Endothelial cell of hepatic sinusoid (primary cell): ENCODE measurements around the gene MAP1A.

ENCODE experiments used
- in situ Hi-C: cut with HindIII; loops from 2 replicates; pipeline ENCODE4 v1.10.0; 2017; ENCODE audit warnings: low sequenced_read_pairs

Gene MAP1A

DNA sequence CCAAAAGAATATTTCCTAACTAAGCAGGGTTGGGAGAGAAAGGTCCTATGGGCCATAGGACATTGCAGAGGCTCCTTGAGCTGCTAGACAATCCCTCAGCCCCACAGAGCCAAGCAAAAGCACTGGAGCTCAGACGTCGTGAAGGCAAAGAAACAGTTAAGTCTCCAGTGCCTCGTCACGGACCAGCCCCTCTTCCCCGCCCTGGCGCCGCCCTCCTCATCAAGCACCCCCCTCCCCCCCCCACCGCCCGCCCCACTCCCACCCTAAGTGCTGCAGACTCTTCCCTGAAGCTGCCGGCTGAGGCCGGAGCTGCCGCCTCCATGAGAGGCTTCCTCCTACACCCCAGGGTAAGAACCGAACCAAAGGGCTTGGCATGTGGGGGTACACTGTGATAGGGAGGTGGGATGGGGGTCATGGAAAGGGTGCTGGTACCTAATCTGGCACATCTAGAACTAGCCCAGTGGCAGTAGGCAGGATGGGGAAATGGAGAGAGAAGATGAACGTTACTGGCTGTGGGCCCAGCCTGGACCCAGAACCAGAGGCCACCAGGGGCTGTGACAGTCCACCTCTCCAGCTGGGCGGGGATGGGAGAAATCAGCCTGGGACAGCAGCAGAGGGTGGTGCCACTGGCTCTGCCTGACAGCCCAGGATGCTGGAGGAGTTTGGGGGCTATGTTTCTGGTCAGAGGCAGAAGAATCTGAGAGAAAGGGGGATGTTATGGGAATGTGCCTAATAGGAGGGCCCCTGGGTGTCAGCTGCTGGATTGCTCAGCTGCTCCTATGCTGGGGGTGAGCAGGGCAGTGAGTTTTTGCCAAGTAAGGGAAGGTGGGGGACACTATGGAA is at the start of gene MAP1A:
TSS of gene MAP1A (plus strand) at position 255 of the 843 bp plus-strand sequence. CDS start 3,866 bp downstream, outside the sequence.
- in situ Hi-C loops = no loop called here

- in situ Hi-C loops = no loop called here
Measured at GRCh38 chr15:43469867-43470266, 47.5 kb upstream of the MAP1A start.

DNA sequence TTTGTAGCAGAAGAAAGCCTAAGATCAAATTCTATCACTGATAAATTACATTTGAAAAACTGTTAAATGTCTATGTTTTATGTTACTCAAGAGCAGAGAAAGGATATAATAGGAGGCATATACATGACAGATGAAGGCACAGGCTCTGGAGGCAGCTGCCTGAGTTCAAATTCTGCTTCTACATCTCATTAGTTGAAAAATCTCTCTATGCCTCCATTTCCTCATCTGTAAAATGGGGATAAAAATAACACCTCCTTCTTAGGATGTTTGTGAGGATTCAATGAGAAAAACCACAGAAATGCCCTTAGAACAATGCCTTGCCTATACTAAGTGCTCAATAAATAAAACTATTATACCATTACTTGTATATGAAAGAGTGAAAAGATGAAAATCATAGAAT is 45.4 kb upstream of the MAP1A start:
- in situ Hi-C loops = no loop called here

GRCh38 chr15:43473885-43474284 is 43.5 kb upstream of the MAP1A start:
- in situ Hi-C loops = no loop called here

DNA sequence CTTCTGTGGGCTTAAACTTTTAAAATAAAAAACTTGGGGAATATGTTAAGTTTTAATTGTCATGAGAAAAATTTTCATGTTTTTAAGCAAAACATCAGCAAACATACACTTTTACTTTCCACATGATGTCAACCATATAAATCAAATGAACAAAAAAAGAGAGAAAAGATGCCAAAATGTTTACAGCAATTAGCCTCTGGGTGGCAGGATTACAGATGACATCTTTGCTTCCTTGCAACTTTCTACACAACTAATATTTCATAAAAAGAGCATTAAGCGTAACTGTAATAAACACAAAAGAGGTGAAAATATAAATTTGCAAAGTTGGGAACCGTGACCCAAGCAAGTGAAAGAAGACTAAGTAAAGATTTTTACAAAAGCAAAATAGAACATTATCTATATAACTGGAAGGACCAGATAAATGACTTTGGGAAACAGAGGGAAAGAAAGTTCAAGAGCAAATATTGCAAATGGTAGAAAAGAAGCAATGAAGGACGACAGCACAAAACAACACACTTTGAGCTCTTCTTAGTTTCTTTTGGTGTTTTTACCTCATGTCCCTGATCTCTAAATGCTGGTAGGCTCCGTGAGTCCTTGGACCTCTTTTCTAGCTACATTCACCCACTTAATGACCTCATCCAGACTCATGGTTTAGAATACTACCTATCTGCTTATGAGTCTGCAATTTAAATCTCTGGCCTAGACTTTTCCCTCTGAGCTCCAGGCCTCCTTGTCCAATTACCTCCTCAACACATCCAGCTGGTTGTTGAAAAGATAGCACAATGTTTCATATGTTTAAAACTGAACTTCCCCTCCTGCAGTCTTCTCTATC is 33.9 kb upstream of the MAP1A start:
- in situ Hi-C loops = no loop called here

DNA sequence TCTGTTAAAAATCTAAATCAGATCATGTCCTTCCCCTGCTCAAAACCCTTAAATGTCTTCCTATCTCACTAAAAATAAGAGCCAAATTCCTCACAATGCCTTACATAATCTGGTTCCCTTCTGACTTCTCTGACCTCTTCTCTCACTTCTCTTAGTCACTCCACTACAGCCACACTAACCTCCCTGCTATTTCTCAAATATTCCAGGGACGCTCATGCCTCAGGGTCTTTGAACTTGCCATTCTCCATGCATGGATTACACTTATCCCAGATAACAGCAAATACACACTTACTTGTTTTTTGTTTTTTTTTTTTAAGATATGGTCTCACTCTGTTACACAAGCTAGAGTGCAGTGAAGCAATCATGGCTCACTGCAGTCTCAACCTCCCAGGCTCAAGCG is 33.0 kb upstream of the MAP1A start:
- in situ Hi-C loops = no loop called here

- in situ Hi-C loops = no loop called here
Measured at GRCh38 chr15:43487271-43487895, 30.0 kb upstream of the MAP1A start.

GRCh38 chr15:43488790-43489189 is 28.6 kb upstream of the MAP1A start:
- in situ Hi-C loops = no loop called here

DNA sequence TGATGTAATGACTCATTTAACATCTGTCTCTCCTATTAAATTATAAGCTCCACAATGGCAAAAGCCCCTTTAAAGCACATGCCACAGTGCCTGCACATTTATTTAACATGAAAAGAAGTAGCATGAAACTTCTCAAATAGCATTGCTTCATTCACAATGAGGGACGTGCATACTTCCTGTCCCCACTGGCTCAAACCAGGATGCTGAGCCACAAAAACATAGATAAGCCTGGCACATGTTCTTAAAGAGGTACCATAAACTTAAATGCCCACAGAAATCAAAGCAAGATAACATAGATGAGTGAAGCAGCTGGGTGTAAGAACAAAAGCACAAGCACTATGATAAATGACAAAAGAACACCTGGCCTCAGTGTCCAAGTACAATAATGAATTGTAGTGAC is 28.2 kb upstream of the MAP1A start:
- in situ Hi-C loops = no loop called here

- in situ Hi-C loops = no loop called here
Measured at GRCh38 chr15:43492266-43492665, 25.1 kb upstream of the MAP1A start.

DNA sequence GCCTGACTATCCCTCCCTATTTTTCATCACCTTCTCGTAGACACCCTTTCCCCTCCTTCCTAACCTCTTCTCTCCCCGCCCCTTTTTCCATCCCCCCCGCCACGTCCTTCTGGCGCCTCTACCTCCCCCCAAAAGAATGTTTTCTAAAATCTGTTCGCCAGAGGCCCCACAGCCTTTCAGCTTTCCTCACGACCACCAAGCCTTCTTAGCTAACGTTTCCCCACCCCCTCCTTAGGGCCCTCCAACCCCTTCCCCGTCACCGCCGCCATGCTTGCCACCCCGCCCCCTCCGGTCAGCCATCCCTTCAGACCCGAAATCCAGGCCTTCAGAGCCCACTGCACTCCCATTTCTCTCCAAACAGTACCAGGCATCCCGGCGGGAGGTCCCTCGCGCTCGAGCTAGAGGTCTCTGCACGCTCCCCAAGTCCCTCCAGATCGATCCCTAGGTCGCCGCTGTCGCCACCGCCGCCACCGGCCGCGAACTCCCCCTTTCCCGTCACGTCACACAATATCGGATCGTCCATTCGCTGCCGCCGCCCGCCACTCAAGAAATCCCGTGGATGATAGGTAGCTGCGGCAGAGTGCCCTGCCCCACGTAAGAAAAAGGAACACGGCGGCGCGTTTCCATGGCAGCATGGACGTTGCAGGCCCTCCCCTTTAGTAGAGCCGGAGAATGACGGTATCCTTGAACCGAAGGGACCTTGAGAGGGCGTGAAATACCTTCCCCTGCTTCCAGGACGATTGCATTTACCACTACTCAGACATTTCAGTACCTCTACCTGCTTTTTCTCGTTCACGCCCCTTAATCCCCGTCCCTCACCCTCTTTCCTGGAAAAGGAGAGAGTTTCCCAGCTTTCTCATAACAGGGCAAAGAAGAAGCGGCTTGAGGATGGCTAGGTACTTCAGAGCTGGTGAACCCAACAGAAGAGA is 24.5 kb upstream of the MAP1A start, which contains the start of gene TP53BP1:
TSS of gene TP53BP1 (minus strand) at position 484 of the 929 bp plus-strand sequence. CDS start at position 371, 113 bp downstream.
- in situ Hi-C loops = no loop called here

DNA sequence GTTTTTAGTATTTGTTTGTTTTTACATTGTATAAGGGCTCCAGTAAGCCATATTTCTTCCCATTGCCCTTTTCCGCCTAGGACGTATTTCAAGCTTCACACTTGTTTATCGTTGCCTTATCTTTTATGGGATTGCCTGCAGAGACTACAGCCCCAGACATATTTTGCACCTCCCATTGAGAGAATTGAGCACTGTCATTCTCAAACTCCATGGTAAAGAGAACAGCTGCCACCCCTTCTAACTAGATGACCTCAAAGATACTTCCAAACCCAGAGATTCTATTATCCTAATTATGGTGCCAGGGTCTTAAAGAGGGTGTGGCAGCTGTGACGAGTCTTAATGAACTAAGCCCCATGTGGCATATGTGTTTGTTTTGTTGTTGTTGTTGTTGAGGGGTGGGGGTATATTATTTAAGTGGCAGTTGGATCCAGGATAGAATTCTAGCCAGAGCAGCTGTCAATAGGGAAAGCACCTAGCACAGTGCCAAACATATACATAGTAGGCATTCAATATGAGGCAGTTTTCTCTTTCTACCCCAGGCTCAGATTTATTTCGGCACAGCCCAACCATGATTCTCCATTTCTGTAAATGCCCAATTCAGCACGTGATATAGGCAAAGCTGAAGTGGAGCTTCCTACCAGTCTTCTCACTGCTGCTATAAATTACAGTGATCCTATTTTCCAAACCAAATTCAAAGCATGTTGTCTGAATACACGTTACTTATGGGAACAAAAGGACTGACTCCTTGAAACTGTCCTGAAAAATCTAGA is 23.5 kb upstream of the MAP1A start:
- in situ Hi-C loops = no loop called here

GRCh38 chr15:43498990-43499389 is 18.4 kb upstream of the MAP1A start:
- in situ Hi-C loops = no loop called here

DNA sequence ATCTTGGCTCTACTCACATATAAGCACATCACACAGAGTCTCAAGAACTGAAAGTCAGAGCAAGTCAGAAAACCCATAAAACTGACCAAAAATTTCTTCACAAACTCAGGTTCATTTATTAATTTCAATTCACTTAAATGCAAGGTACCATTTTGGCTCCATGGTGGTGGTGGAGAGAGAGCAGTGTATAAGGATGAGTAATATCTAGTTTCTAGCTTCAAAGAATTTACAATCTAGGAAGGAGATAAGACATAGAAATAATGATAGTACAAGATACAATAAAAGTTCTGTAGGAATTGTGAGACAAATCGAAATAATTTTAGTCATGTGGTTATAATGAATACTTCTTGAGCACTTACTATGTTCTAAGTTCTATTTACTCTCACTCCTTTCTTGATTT is 17.8 kb upstream of the MAP1A start:
- in situ Hi-C loops = no loop called here

DNA sequence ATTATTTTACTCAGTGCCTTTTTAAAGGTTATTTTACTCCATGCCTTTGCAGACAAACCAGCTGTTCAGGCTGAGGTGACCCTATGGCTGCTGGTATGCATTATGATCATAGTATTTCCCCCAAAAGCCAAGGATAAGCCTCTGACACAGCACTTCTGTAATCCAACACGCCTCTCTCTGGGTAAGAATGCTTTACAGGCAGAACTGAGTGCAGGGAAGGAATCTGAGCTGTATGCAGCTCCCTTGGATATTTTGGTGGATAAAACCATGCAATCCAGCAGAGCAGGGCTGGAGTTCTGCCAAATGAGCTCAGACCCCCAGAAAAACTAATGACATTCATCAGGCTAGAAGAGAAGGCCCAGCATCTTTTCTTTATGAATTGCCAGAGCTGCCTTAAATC is 11.7 kb upstream of the MAP1A start:
- in situ Hi-C loops = no loop called here

GRCh38 chr15:43508421-43508820 is 9.0 kb upstream of the MAP1A start:
- in situ Hi-C loops = no loop called here

GRCh38 chr15:43508991-43509659 is 8.3 kb upstream of the MAP1A start:
- in situ Hi-C loops = no loop called here

- in situ Hi-C loops = loop anchor here (5.0 kb wide), 1 partner anchor 32 kb away; no protein-coding TSS in a partner anchor
Measured at GRCh38 chr15:43509660-43510199, 7.7 kb upstream of the MAP1A start.
